AG09319 (cell line): ENCODE data around the gene EPHB4.

Source experiments
- DNase-seq: peaks from one replicate; pipeline ENCODE4 v3.0.0-alpha.2; 2010; ENCODE audit warnings: low read depth; ENCODE audit errors: extremely low read depth
- CTCF ChIP-seq: IDR thresholded peaks from 2 replicates; pipeline ENCODE4 v1.5.1; 2011; ENCODE audit warnings: low read depth, mild to moderate bottlenecking, inconsistent platforms, low read length, moderate library complexity

The EPHB4 gene

GRCh38 chr7:100835903-100836811 is 8.8 kb upstream of the EPHB4 start:
- DNase-seq: no peak
- no peak for TF ChIP-seq CTCF

GRCh38 chr7:100832281-100832633 is 4.9 kb upstream of the EPHB4 start:
- TF ChIP-seq CTCF: no peak
- DNase-seq: no peak

GRCh38 chr7:100830396-100830795 is 3.1 kb upstream of the EPHB4 start:
- DNase-seq: no peak
- TF ChIP-seq CTCF: no peak

GRCh38 chr7:100829150-100829716 is 1.9 kb upstream of the EPHB4 start:
- DNase-seq: no peak

GRCh38 chr7:100826514-100827329 is 601 bp downstream of the EPHB4 start:
- DNase-seq: no peak
- TF ChIP-seq CTCF: no peak; the same call in 1 of the 2 replicates

More at GRCh38 chr7:100829150-100829716, 1.9 kb upstream of the EPHB4 start:
- no peak for TF ChIP-seq CTCF

- peak; percentile 59 for TF ChIP-seq CTCF
- DNase-seq: no peak
These were observed 1.4 kb downstream of the EPHB4 start for GRCh38 chr7:100825751-100826513.
